Measurements from ENCODE around the gene PCF11. TPM values are rescaled to one million over a fixed set of nuclear protein-coding genes. Genes with fewer than 3 reads are reported as not detected.

Gene PCF11
- total RNA-seq, 1 experiment from 2014 or later, result 52.9 TPM

- Histone ChIP-seq H4K20me1 (ENCODE audit: insufficient read depth) (no peaks in the 10 kb centered on the region), H3K9me2 (ENCODE audit: insufficient read depth) (no peaks in the 10 kb centered on the region), H3K4me3 (no peak overlapping the region), H3K4me1 (replicated peaks; ENCODE audit: insufficient read depth) (no peaks in the 10 kb centered on the region), H3K27ac (no peak overlapping the region), H3F3A (ENCODE audit: insufficient read depth, low read depth) (no peaks in the 10 kb centered on the region), H3K9me3 (ENCODE audit: insufficient read depth, low read depth) (no peaks in the 10 kb centered on the region), H3K4me2 (no peak overlapping the region), H2AFZ (no peak overlapping the region), H3K36me3 (ENCODE audit: low read depth) (no peaks in the 10 kb centered on the region), H3K27me3 (ENCODE audit: insufficient read depth, low read depth) (no peaks in the 10 kb centered on the region), H3K79me2 (ENCODE audit: low read depth) (no peaks in the 10 kb centered on the region)
- ChIA-PET POLR2A (ENCODE audit: unreplicated experiment) (no interaction called here), CTCF (no interaction called here)
- TF ChIP-seq EZH2 (IDR thresholded peaks at IDR 0.05; ENCODE audit: low read depth) (no peak), CTCF (conservative IDR thresholded peaks at IDR 0.05) (no peak)
- intact Hi-C loops (cut with micrococcal nuclease; ENCODE audit: unreplicated experiment), result no loop called here
- no peak for DNase-seq
- BruUV-seq (replicated peaks), result no TSS peak
Observed at GRCh38 chr11:83118814-83119213, 38.1 kb upstream of the PCF11 start.

GRCh38 chr11:83119216-83119615, 37.7 kb upstream of the PCF11 start:
- Histone ChIP-seq H3K36me3 (ENCODE audit: low read depth) (no peaks in the 10 kb centered on the region), H3F3A (ENCODE audit: insufficient read depth, low read depth) (no peaks in the 10 kb centered on the region), H3K27me3 (ENCODE audit: insufficient read depth, low read depth) (no peaks in the 10 kb centered on the region), H3K79me2 (ENCODE audit: low read depth) (no peaks in the 10 kb centered on the region), H3K4me2 (no peak overlapping the region), H3K9me2 (ENCODE audit: insufficient read depth) (no peaks in the 10 kb centered on the region), H3K27ac (no peak overlapping the region), H2AFZ (no peak overlapping the region), H3K4me3 (no peak overlapping the region), H3K9me3 (ENCODE audit: insufficient read depth, low read depth) (no peaks in the 10 kb centered on the region), H4K20me1 (ENCODE audit: insufficient read depth) (no peaks in the 10 kb centered on the region), H3K4me1 (replicated peaks; ENCODE audit: insufficient read depth) (no peaks in the 10 kb centered on the region)
- ChIA-PET POLR2A (ENCODE audit: unreplicated experiment) (no interaction called here), CTCF (no interaction called here)
- TF ChIP-seq EZH2 (IDR thresholded peaks at IDR 0.05; ENCODE audit: low read depth) (no peak), CTCF (conservative IDR thresholded peaks at IDR 0.05) (no peak)
- DNase-seq, result no peak
- intact Hi-C loops (cut with micrococcal nuclease; ENCODE audit: unreplicated experiment), result no loop called here
- no TSS peak for BruUV-seq (replicated peaks)

GRCh38 chr11:83120327-83120726, 36.6 kb upstream of the PCF11 start:
- POLR2A ChIA-PET (ENCODE audit: unreplicated experiment), result no interaction called here
- H4K20me1 ChIP-seq (ENCODE audit: insufficient read depth), result no peaks in the 10 kb centered on the region
- no peak overlapping the region for H3K27ac ChIP-seq
- no TSS peak for BruUV-seq (replicated peaks)
- H3K27me3 ChIP-seq (ENCODE audit: insufficient read depth, low read depth), result no peaks in the 10 kb centered on the region
- CTCF ChIA-PET, result no interaction called here
- H3F3A ChIP-seq (ENCODE audit: insufficient read depth, low read depth), result no peaks in the 10 kb centered on the region
- H3K9me3 ChIP-seq (ENCODE audit: insufficient read depth, low read depth), result no peaks in the 10 kb centered on the region
- no peak overlapping the region for H3K4me2 ChIP-seq
- H2AFZ ChIP-seq, result peak overlapping the region; percentile 58
- DNase-seq, result no peak
- intact Hi-C loops (cut with micrococcal nuclease; ENCODE audit: unreplicated experiment), result no loop called here
- TF ChIP-seq CTCF (conservative IDR thresholded peaks at IDR 0.05), result no peak
- no peak for TF ChIP-seq EZH2 (IDR thresholded peaks at IDR 0.05; ENCODE audit: low read depth)
- H3K79me2 ChIP-seq (ENCODE audit: low read depth), result no peaks in the 10 kb centered on the region
- H3K4me1 ChIP-seq (replicated peaks; ENCODE audit: insufficient read depth), result no peaks in the 10 kb centered on the region
- H3K9me2 ChIP-seq (ENCODE audit: insufficient read depth), result no peaks in the 10 kb centered on the region
- no peak overlapping the region for H3K4me3 ChIP-seq
- H3K36me3 ChIP-seq (ENCODE audit: low read depth), result no peaks in the 10 kb centered on the region

All from PC-9 (cell line).